Measurements from ENCODE around the gene GABPB1.
"Not testable (repeated sequence)": the region's sequence is repeated elsewhere in the genome, so short reads cannot be mapped to it uniquely, and the experiment has no call there.

GABPB1 gene

GRCh38 chr15:50354838-50355618 is at the start of gene GABPB1:
TSS of gene GABPB1 (minus strand) at chr15:50355198. CDS start at chr15:50309798, 45,400 bp downstream.
- DNase-seq = peak; percentile 96

- not testable (repeated sequence) for DNase-seq
These were observed 36.6 kb upstream of the GABPB1 start for GRCh38 chr15:50391561-50391960.

- DNase-seq = no peak
These were observed 35.7 kb upstream of the GABPB1 start for GRCh38 chr15:50390554-50391264.

GRCh38 chr15:50382408-50382807 is 27.4 kb upstream of the GABPB1 start:
- not testable (repeated sequence) for DNase-seq

- DNase-seq = no peak
These were observed 26.4 kb upstream of the GABPB1 start for GRCh38 chr15:50381438-50381837.

- DNase-seq = no peak
These were observed 25.1 kb upstream of the GABPB1 start for GRCh38 chr15:50380089-50380488.

- not testable (repeated sequence) for DNase-seq
These were observed 24.4 kb upstream of the GABPB1 start for GRCh38 chr15:50379413-50379812.

GRCh38 chr15:50378776-50379175 is 23.8 kb upstream of the GABPB1 start:
- no peak for DNase-seq

GRCh38 chr15:50377867-50378751 is 23.1 kb upstream of the GABPB1 start:
- DNase-seq = no peak

GRCh38 chr15:50369564-50369963 is 14.6 kb upstream of the GABPB1 start:
- DNase-seq = not testable (repeated sequence)

- no peak for DNase-seq
These were observed 11.0 kb upstream of the GABPB1 start for GRCh38 chr15:50365971-50366370.

GRCh38 chr15:50365570-50365969 is 10.6 kb upstream of the GABPB1 start:
- no peak for DNase-seq

GRCh38 chr15:50363612-50364011 is 8.6 kb upstream of the GABPB1 start:
- DNase-seq = no peak

GRCh38 chr15:50361756-50362155 is 6.8 kb upstream of the GABPB1 start:
- DNase-seq = no peak

GRCh38 chr15:50358845-50359244 is 3.8 kb upstream of the GABPB1 start:
- peak; percentile 65 for DNase-seq

- no peak for DNase-seq
These were observed 982 bp upstream of the GABPB1 start for GRCh38 chr15:50355980-50356379.

- DNase-seq = no peak
These were observed 564 bp upstream of the GABPB1 start for GRCh38 chr15:50355619-50355905.

GRCh38 chr15:50353975-50354837 is 792 bp downstream of the GABPB1 start:
- DNase-seq = peak; percentile 83

GRCh38 chr15:50353251-50353974 is 1.6 kb downstream of the GABPB1 start:
- DNase-seq = no peak

GRCh38 chr15:50350621-50351020 is 4.4 kb downstream of the GABPB1 start:
- no peak for DNase-seq

- no peak for DNase-seq
These were observed 9.7 kb downstream of the GABPB1 start for GRCh38 chr15:50345298-50345697.

GRCh38 chr15:50344006-50344464 is 11.0 kb downstream of the GABPB1 start:
- no peak for DNase-seq

All from activated effector memory CD4-positive, alpha-beta T cell treated with anti-CD3 and anti-CD28 coated beads, Interleukin-2, amount 50 U/mL, for 16 hours (primary cell).